DOHH2 (cell line): ENCODE data around the gene FOXK2.
"Not testable (repeated sequence)": the region's sequence is repeated elsewhere in the genome, so short reads cannot be mapped to it uniquely, and the experiment has no call there.

Experiments used
- H3F3A ChIP-seq: fragments of 200-600 bp; sonication (generic), shearing (Covaris generic); 2 replicates; pipeline ENCODE4 v1.6.0; 2016; ENCODE audit warnings: antibody characterized with exemption, mild to moderate bottlenecking; ENCODE audit not compliant: control insufficient read depth, insufficient read depth
- H3K27ac ChIP-seq: fragments of 200-600 bp; sonication (generic); 2 replicates; pipeline ENCODE4 v1.5.1; 2014; ENCODE audit warnings: low read depth, mild to moderate bottlenecking, low read length, moderate library complexity
- H3K27me3 ChIP-seq: fragments of 200-600 bp; sonication (generic); 2 replicates; pipeline ENCODE4 v1.6.1; 2014; ENCODE audit warnings: mild to moderate bottlenecking, low read length, mixed read lengths; ENCODE audit not compliant: control insufficient read depth
- H3K36me3 ChIP-seq: fragments of 200-600 bp; sonication (generic); 2 replicates; pipeline ENCODE4 v1.6.1; 2014; ENCODE audit warnings: mild to moderate bottlenecking, low read length, moderate library complexity, mixed read lengths; ENCODE audit not compliant: control insufficient read depth
- H3K4me1 ChIP-seq: fragments of 200-600 bp; sonication (generic); 2 replicates; pipeline ENCODE4 v1.6.1; 2014; ENCODE audit warnings: mild to moderate bottlenecking, low read length, mixed read lengths; ENCODE audit not compliant: control insufficient read depth
- H3K4me2 ChIP-seq: fragments of 200-600 bp; sonication (generic); 2 replicates; pipeline ENCODE4 v1.6.0; 2014; ENCODE audit warnings: mild to moderate bottlenecking, low read length, moderate library complexity
- H3K4me3 ChIP-seq: fragments of 200-600 bp; sonication (generic); 2 replicates; pipeline ENCODE4 v1.5.1; 2014; ENCODE audit warnings: mild to moderate bottlenecking, low read length, mixed read lengths
- H3K79me2 ChIP-seq: fragments of 200-600 bp; sonication (generic); 2 replicates; pipeline ENCODE4 v1.6.1; 2014; ENCODE audit warnings: mild to moderate bottlenecking, low read length, mixed read lengths; ENCODE audit not compliant: control insufficient read depth
- H3K9me2 ChIP-seq: fragments of 200-600 bp; sonication (generic); replicated peaks from 2 replicates; pipeline ENCODE4 v1.6.1; 2014; ENCODE audit warnings: mild to moderate bottlenecking, low read length, mixed read lengths; ENCODE audit not compliant: control insufficient read depth
- H3K9me3 ChIP-seq: fragments of 200-600 bp; sonication (generic); 2 replicates; pipeline ENCODE4 v1.6.1; 2014; ENCODE audit warnings: antibody characterized with exemption, low read length, mixed read lengths; ENCODE audit not compliant: control insufficient read depth, insufficient read depth
- H4K20me1 ChIP-seq: fragments of 200-600 bp; sonication (generic); 2 replicates; pipeline ENCODE4 v1.6.0; 2014; ENCODE audit warnings: low read depth, mild to moderate bottlenecking, antibody characterized with exemption, low read length, moderate library complexity; ENCODE audit not compliant: control insufficient read depth, insufficient read depth
- CTCF ChIP-seq: fragments of 200-600 bp; sonication (generic); IDR thresholded peaks from one replicate; pipeline ENCODE4 v1.5.1; 2014; ENCODE audit warnings: antibody characterized with exemption, mild to moderate bottlenecking, low read depth, low read length; ENCODE audit not compliant: poor library complexity, severe bottlenecking
- EZH2phosphoT487 ChIP-seq: fragments of 200-600 bp; sonication (generic); IDR thresholded peaks from 2 replicates; pipeline ENCODE4 v1.6.1; 2017; ENCODE audit warnings: borderline replicate concordance, mild to moderate bottlenecking, antibody characterized with exemption, low read length, moderate library complexity, mixed read lengths

Gene FOXK2

GRCh38 chr17:82582213-82582612, 62.7 kb downstream of the FOXK2 start:
- peaks cover 4% of the 10 kb centered on the region; the same call in 1 of the 2 replicates for H3F3A ChIP-seq
- no peak for TF ChIP-seq EZH2phosphoT487
- TF ChIP-seq CTCF: no peak
- H3K36me3 ChIP-seq: peaks cover 61% of the 10 kb centered on the region
- H3K9me2 ChIP-seq: no peaks in the 10 kb centered on the region
- no peak overlapping the region for H3K27ac ChIP-seq
- H3K79me2 ChIP-seq: peaks cover 20% of the 10 kb centered on the region
- no peaks in the 10 kb centered on the region for H4K20me1 ChIP-seq
- no peak overlapping the region for H3K4me2 ChIP-seq
- H3K27me3 ChIP-seq: no peaks in the 10 kb centered on the region
- H3K4me1 ChIP-seq: no peaks in the 10 kb centered on the region
- no peaks in the 10 kb centered on the region for H3K9me3 ChIP-seq
- H3K4me3 ChIP-seq: no peak overlapping the region

- H3K79me2 ChIP-seq: peaks cover 20% of the 10 kb centered on the region
- no peaks in the 10 kb centered on the region for H3K27me3 ChIP-seq
- no peak overlapping the region for H3K27ac ChIP-seq
- no peak overlapping the region for H3K4me3 ChIP-seq
- H3K4me2 ChIP-seq: no peak overlapping the region
- TF ChIP-seq EZH2phosphoT487 (no peak), CTCF (no peak)
- peaks cover 63% of the 10 kb centered on the region for H3K36me3 ChIP-seq
- no peaks in the 10 kb centered on the region for H3K4me1 ChIP-seq
- H3K9me2 ChIP-seq: no peaks in the 10 kb centered on the region
- peaks cover 5% of the 10 kb centered on the region; the same call in 1 of the 2 replicates for H3F3A ChIP-seq
- no peaks in the 10 kb centered on the region for H4K20me1 ChIP-seq
- H3K9me3 ChIP-seq: no peaks in the 10 kb centered on the region
Observed at GRCh38 chr17:82582709-82583108, 63.2 kb downstream of the FOXK2 start.

GRCh38 chr17:82583720-82584234, 64.2 kb downstream of the FOXK2 start:
- no peaks in the 10 kb centered on the region for H3K9me2 ChIP-seq
- H3K4me1 ChIP-seq: no peaks in the 10 kb centered on the region
- H4K20me1 ChIP-seq: no peaks in the 10 kb centered on the region
- H3K27ac ChIP-seq: no peak overlapping the region
- no peaks in the 10 kb centered on the region for H3K9me3 ChIP-seq
- H3F3A ChIP-seq: peaks cover 5% of the 10 kb centered on the region; the same call in 1 of the 2 replicates
- H3K27me3 ChIP-seq: no peaks in the 10 kb centered on the region
- no peak overlapping the region for H3K4me3 ChIP-seq
- H3K4me2 ChIP-seq: no peak overlapping the region
- peaks cover 63% of the 10 kb centered on the region for H3K36me3 ChIP-seq
- TF ChIP-seq CTCF (no peak), EZH2phosphoT487 (no peak)
- H3K79me2 ChIP-seq: peaks cover 14% of the 10 kb centered on the region

- H4K20me1 ChIP-seq, H3K4me2 ChIP-seq, H3K79me2 ChIP-seq, H3K27ac ChIP-seq, H3K4me3 ChIP-seq, H3K9me2 ChIP-seq, H3K27me3 ChIP-seq, H3K9me3 ChIP-seq, H3K4me1 ChIP-seq: not testable (repeated sequence)
- Histone ChIP-seq H3K36me3 (peaks cover 65% of the 10 kb centered on the region), H3F3A (peaks cover 18% of the 10 kb centered on the region)
Observed at GRCh38 chr17:82585935-82586575, 66.5 kb downstream of the FOXK2 start.
